Endothelial cell of umbilical vein (primary cell): ENCODE results near the gene TMEM204. TPM values are rescaled to one million over a fixed set of nuclear protein-coding genes. Genes with fewer than 3 reads are reported as not detected.

Experiments used
- BruUV-seq: library from RNA; stranded (reverse); fragments of 400-500 nt; replicated peaks from 2 replicates; lab custom pipeline; 2021; lab: Mats Ljungman, UMichigan
- CTCF ChIA-PET: fragments of 300-600, 350-600 bp; sonication (Branson Sonifier 250); formaldehyde crosslinking; loops from one replicate; lab custom pipeline; 2021; ENCODE audit warnings: antibody characterized with exemption, inconsistent platforms; lab: Charles Lee
- POLR2A ChIA-PET: fragments of 300-600, 350-600 bp; sonication (Branson Sonifier 250); formaldehyde crosslinking; loops from one replicate; lab custom pipeline; 2021; ENCODE audit warnings: antibody characterized with exemption, inconsistent platforms; lab: Charles Lee
- DNase-seq: peaks from one replicate; pipeline ENCODE4 v3.0.0-alpha.2; 2011; ENCODE audit warnings: low read depth, low spot score
- FAIRE-seq: peaks from 2 replicates; lab custom pipeline; 2011; peaks lifted over from hg19 to GRCh38; lab: Jason Lieb, UNC
- H2AFZ ChIP-seq: 2 replicates; pipeline ENCODE4 v1.6.0; 2012; ENCODE audit warnings: low read depth, low read length, control low read depth, inconsistent platforms
- H3K27ac ChIP-seq: 2 replicates; pipeline ENCODE4 v1.5.1; 2011; ENCODE audit warnings: low read depth, mild to moderate bottlenecking, control low read depth, low read length, moderate library complexity; ENCODE audit not compliant: insufficient read depth
- H3K27me3 ChIP-seq, 2 experiments: 2 replicates each; pipeline versions ENCODE4 v1.6.0 to v1.6.1; 2011; ENCODE audit warnings: low read length in 2 of 2, mixed read lengths in 1 of 2; ENCODE audit not compliant: control insufficient read depth in 2 of 2, insufficient read depth in 2 of 2
- H3K36me3 ChIP-seq, 2 experiments: 2 replicates in 1 of 2; 3 replicates in 1 of 2; pipeline ENCODE4 v1.5.1; 2011; ENCODE audit warnings: low read length in 2 of 2, mild to moderate bottlenecking in 1 of 2, moderate library complexity in 1 of 2; ENCODE audit not compliant: control insufficient read depth in 2 of 2, insufficient read depth in 2 of 2; ENCODE audit errors: extremely low read depth in 1 of 2
- H3K4me1 ChIP-seq: 3 replicates; pipeline ENCODE4 v1.5.1; 2011; ENCODE audit warnings: mild to moderate bottlenecking, low read length; ENCODE audit not compliant: control insufficient read depth, insufficient read depth; ENCODE audit errors: extremely low read depth
- H3K4me2 ChIP-seq: 2 replicates; pipeline ENCODE4 v1.6.1; 2011; ENCODE audit warnings: low read length, control low read depth, mixed read lengths; ENCODE audit not compliant: insufficient read depth
- H3K4me3 ChIP-seq, 3 experiments: fragments of 200-600 bp in 1 of 3; sonication (generic), shearing (Covaris generic) in 1 of 3; replicated peaks in 1 of 3; 2 replicates each; pipeline ENCODE4 v1.5.1; 2011 to 2016; ENCODE audit warnings: control low read depth in 3 of 3, low read length in 3 of 3, mild to moderate bottlenecking in 2 of 3, inconsistent platforms in 1 of 3, low read depth in 1 of 3, moderate library complexity in 1 of 3; ENCODE audit not compliant: insufficient read depth in 1 of 3
- H3K79me2 ChIP-seq: 2 replicates; pipeline ENCODE4 v1.6.0; 2012; ENCODE audit warnings: low read length, inconsistent platforms; ENCODE audit not compliant: control insufficient read depth, insufficient read depth
- H3K9ac ChIP-seq: replicated peaks from 2 replicates; pipeline ENCODE3; 2011; ENCODE audit warnings: low read length, control low read depth; ENCODE audit not compliant: insufficient read depth; ENCODE audit errors: extremely low read depth
- H3K9me1 ChIP-seq: replicated peaks from 3 replicates; pipeline ENCODE4 v1.6.0; 2011; ENCODE audit warnings: mild to moderate bottlenecking, low read length; ENCODE audit not compliant: control insufficient read depth, insufficient read depth; ENCODE audit errors: extremely low read depth
- H3K9me3 ChIP-seq: replicated peaks from 2 replicates; pipeline ENCODE4 v1.5.1; 2012; ENCODE audit warnings: low read length, inconsistent platforms; ENCODE audit not compliant: control insufficient read depth, insufficient read depth
- H4K20me1 ChIP-seq: replicated peaks from 2 replicates; pipeline ENCODE3; 2011; ENCODE audit warnings: mild to moderate bottlenecking, low read length; ENCODE audit not compliant: control insufficient read depth, insufficient read depth; ENCODE audit errors: extremely low read depth
- EZH2 ChIP-seq: IDR thresholded peaks from 2 replicates; pipeline ENCODE4 v1.6.1; 2012; ENCODE audit warnings: borderline replicate concordance, low read depth, mild to moderate bottlenecking, moderate library complexity, low read length, inconsistent platforms; ENCODE audit not compliant: severe bottlenecking
- FOS ChIP-seq: IDR thresholded peaks from 2 replicates; pipeline ENCODE4 v1.6.1; 2011; ENCODE audit warnings: mild to moderate bottlenecking, low read length, moderate library complexity, borderline replicate concordance; ENCODE audit not compliant: insufficient read depth
- GATA2 ChIP-seq: IDR thresholded peaks from 2 replicates; pipeline ENCODE4 v1.7.0; 2011; ENCODE audit warnings: low read depth, mild to moderate bottlenecking, moderate library complexity, mixed read lengths, low read length; ENCODE audit not compliant: insufficient read length, insufficient read depth
- JUN ChIP-seq: IDR thresholded peaks from 2 replicates; pipeline ENCODE4 v1.6.1; 2011; ENCODE audit warnings: borderline replicate concordance, low read depth; ENCODE audit not compliant: insufficient read length, insufficient read depth
- MYC ChIP-seq: IDR thresholded peaks from one replicate; pipeline ENCODE4 v1.6.1; 2011; ENCODE audit warnings: mild to moderate bottlenecking, low read depth, low read length
- POLR2A ChIP-seq: IDR thresholded peaks from 2 replicates; pipeline ENCODE4 v1.6.1; 2012; ENCODE audit warnings: low read depth, mild to moderate bottlenecking, control low read depth, low read length
- POLR2AphosphoS5 ChIP-seq: IDR thresholded peaks from 2 replicates; pipeline ENCODE4 v1.6.1; 2012; ENCODE audit warnings: low read depth, mild to moderate bottlenecking, control low read depth, low read length, moderate library complexity; ENCODE audit not compliant: insufficient read depth
- dilution Hi-C: fragments of 300-500 bp; cut with MboI; formaldehyde crosslinking; loops from one replicate; pipeline ENCODE4 v1.15.0; 2019; ENCODE audit warnings: low sequenced_read_pairs; ENCODE audit not compliant: extremely low pct_ligation_motif_present
- intact Hi-C: fragments of 100-400 bp; cut with micrococcal nuclease; formaldehyde crosslinking; loops from one replicate; pipeline ENCODE4 v1.10.0; 2022
- polyA plus RNA-seq, 4 experiments: library from polyadenylated mRNA; depleted of rRNA in 3 of 4; stranded (reverse) in 3 of 4; unstranded in 1 of 4; fragments of >200 nt; gene quantifications; 2 replicates each; pipeline versions ENCODE4 v1.2.1 to v1.2.3, GENCODE V29; 2011 to 2012; ENCODE audit warnings: missing spikeins in 1 of 4
- total RNA-seq: library from RNA; stranded (reverse); gene quantifications from 2 replicates; pipeline ENCODE4 v1.2.3, GENCODE V29; 2021
- TF ChIP-seq, protein P1 (sequence below): IDR thresholded peaks from 2 replicates; pipeline ENCODE4 v1.6.1; 2011; ENCODE audit not compliant: insufficient read depth, insufficient read length
- TF ChIP-seq, protein P2 (sequence below), 2 donors: IDR thresholded peaks; 1 replicate in 1 of 2; 2 replicates in 1 of 2; pipeline ENCODE4 v1.5.1; 2011; ENCODE audit warnings: low read length in 2 of 2, mild to moderate bottlenecking in 2 of 2, moderate library complexity in 2 of 2, control low read depth in 1 of 2, inconsistent platforms in 1 of 2, low read depth in 1 of 2; ENCODE audit not compliant: insufficient read depth in 1 of 2; ENCODE audit errors: extremely low read depth in 1 of 2

TMEM204 gene
- total and polyA plus RNA-seq, 2 donors (not counting 3 experiments of a cell fraction or from before 2014, with no cell fraction given): 32.5 to 50.7 TPM

DNA sequence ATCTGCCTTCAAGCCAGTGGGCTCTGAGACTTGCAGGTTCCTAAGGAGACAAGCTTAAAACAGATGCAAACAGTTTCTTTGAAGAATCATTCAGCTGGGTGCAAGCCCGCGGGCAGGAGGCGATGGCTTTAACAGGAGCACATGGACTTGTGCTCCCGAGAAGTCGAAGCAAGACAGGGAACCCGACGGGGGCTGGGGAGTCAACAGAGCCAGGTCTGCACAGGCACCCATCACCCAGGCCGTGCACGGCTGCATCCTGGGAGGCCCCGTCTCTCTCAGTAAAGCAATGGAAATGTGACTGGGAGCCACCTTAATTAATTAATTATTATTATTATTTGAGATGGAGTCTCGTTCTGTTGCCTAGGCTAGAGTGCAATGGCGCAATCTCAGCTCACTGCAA, 44.4 kb upstream of the TMEM204 start:
- Histone ChIP-seq H3K27me3 (no peaks in the 10 kb centered on the region), H3K4me2 (no peak overlapping the region), H3K79me2 (peaks cover 6% of the 10 kb centered on the region), H4K20me1 (no peaks in the 10 kb centered on the region), H3K4me3 (no peak overlapping the region), H3K9me1 (no peaks in the 10 kb centered on the region), H3K9me3 (no peaks in the 10 kb centered on the region), H3K27ac (no peak overlapping the region), H2AFZ (no peak overlapping the region), H3K4me1 (peaks cover 9% of the 10 kb centered on the region), H3K36me3 (no peaks in the 10 kb centered on the region), H3K9ac (no peak overlapping the region)
- dilution Hi-C loops (no loop called here), intact Hi-C loops (no loop called here)
- TF ChIP-seq GATA2 (no peak), POLR2AphosphoS5 (no peak), MYC (no peak), EZH2 (no peak), POLR2A (no peak)
- TF ChIP-seq, protein P1, sequence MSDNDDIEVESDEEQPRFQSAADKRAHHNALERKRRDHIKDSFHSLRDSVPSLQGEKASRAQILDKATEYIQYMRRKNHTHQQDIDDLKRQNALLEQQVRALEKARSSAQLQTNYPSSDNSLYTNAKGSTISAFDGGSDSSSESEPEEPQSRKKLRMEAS: no peak
- BruUV-seq: no TSS peak
- no peak for DNase-seq
- POLR2A ChIA-PET: no interaction called here
- FAIRE-seq: no peak
- CTCF ChIA-PET: no interaction called here

DNA sequence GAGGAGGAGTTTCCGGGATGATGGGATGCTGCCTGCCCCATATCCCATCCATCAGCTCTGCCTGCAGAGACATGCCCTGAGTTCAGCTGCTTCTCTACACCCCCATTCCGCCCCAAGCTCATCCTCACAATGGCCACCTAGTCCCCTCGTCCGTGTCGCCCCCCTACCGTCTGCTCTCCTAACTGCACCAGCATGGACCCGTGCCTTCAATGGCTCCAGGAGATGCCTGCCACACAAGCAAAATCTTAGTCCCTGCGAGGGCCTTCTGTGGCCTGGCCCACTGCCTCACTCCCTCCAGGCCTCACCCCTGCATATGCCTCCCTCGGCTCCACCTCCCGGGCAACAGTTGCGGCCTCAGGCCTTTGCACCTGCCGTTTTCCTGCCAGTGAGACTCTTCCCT, 42.1 kb upstream of the TMEM204 start:
- Histone ChIP-seq H3K36me3 (peaks cover 3 to 8% of the 10 kb centered on the region in 2 experiments), H3K27ac (no peak overlapping the region), H3K79me2 (peaks cover 19% of the 10 kb centered on the region), H4K20me1 (no peaks in the 10 kb centered on the region), H3K27me3 (no peaks in the 10 kb centered on the region), H3K4me2 (no peak overlapping the region), H3K9me3 (no peaks in the 10 kb centered on the region), H3K9me1 (no peaks in the 10 kb centered on the region), H3K9ac (no peak overlapping the region), H2AFZ (no peak overlapping the region), H3K4me3 (no peak overlapping the region), H3K4me1 (peaks cover 15% of the 10 kb centered on the region)
- BruUV-seq: no TSS peak
- ChIA-PET POLR2A (no interaction called here), CTCF (no interaction called here)
- dilution Hi-C loops (no loop called here), intact Hi-C loops (loop anchor here (5.0 kb wide), 1 partner anchor 216 kb away; the partner anchor contains the start of gene MAPK8IP3)
- no peak for TF ChIP-seq GATA2
- no peak for TF ChIP-seq POLR2AphosphoS5
- TF ChIP-seq, protein P2, sequence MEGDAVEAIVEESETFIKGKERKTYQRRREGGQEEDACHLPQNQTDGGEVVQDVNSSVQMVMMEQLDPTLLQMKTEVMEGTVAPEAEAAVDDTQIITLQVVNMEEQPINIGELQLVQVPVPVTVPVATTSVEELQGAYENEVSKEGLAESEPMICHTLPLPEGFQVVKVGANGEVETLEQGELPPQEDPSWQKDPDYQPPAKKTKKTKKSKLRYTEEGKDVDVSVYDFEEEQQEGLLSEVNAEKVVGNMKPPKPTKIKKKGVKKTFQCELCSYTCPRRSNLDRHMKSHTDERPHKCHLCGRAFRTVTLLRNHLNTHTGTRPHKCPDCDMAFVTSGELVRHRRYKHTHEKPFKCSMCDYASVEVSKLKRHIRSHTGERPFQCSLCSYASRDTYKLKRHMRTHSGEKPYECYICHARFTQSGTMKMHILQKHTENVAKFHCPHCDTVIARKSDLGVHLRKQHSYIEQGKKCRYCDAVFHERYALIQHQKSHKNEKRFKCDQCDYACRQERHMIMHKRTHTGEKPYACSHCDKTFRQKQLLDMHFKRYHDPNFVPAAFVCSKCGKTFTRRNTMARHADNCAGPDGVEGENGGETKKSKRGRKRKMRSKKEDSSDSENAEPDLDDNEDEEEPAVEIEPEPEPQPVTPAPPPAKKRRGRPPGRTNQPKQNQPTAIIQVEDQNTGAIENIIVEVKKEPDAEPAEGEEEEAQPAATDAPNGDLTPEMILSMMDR (IDR thresholded peaks at IDR 0.05; ENCODE audit: extremely low read depth in 1 of 2, insufficient read depth in 1 of 2, low read depth in 1 of 2, low read length in 2 of 2): no peak
- TF ChIP-seq, protein P1: no peak
- TF ChIP-seq POLR2A: no peak
- TF ChIP-seq FOS: no peak
- no peak for TF ChIP-seq EZH2
- no peak for TF ChIP-seq JUN
- no peak for TF ChIP-seq MYC
- no peak for DNase-seq
- FAIRE-seq: no peak
